Adipose tissue (tissue), 3 donors: ENCODE data around the gene ZFP91. TPM values are rescaled to one million over a fixed set of nuclear protein-coding genes. Genes with fewer than 3 reads are reported as not detected.
A peak's percentile ranks its signal among the peaks of the same experiment; 100 is the strongest.

Experiments
- H3K27ac ChIP-seq: one replicate; pipeline ENCODE4 v1.5.1; 2013; ENCODE audit warnings: low read depth, low read length
- WGBS, 3 donors: extraction: QIAGEN DNeasy Blood & Tissue Kit; methylation state at CpG; one replicate each; pipeline ENCODE4 v1.1.7; 2013; 5-methylcytosine and 5-hydroxymethylcytosine counted together
- polyA plus RNA-seq, 3 donors: library from polyadenylated mRNA; stranded (reverse); fragments of 200-250 nt; gene quantifications; one replicate each; pipeline ENCODE4 v1.2.3, GENCODE V29; 2013
- donor health status: healthy with polysubstance abuse.
- donor health status: Bipolar disorder and iron deficiency.
- donor health status: healthy.

ZFP91 gene
- polyA plus RNA-seq, 3 donors, result 10.8 to 31.7 (median 23.8) TPM

DNA sequence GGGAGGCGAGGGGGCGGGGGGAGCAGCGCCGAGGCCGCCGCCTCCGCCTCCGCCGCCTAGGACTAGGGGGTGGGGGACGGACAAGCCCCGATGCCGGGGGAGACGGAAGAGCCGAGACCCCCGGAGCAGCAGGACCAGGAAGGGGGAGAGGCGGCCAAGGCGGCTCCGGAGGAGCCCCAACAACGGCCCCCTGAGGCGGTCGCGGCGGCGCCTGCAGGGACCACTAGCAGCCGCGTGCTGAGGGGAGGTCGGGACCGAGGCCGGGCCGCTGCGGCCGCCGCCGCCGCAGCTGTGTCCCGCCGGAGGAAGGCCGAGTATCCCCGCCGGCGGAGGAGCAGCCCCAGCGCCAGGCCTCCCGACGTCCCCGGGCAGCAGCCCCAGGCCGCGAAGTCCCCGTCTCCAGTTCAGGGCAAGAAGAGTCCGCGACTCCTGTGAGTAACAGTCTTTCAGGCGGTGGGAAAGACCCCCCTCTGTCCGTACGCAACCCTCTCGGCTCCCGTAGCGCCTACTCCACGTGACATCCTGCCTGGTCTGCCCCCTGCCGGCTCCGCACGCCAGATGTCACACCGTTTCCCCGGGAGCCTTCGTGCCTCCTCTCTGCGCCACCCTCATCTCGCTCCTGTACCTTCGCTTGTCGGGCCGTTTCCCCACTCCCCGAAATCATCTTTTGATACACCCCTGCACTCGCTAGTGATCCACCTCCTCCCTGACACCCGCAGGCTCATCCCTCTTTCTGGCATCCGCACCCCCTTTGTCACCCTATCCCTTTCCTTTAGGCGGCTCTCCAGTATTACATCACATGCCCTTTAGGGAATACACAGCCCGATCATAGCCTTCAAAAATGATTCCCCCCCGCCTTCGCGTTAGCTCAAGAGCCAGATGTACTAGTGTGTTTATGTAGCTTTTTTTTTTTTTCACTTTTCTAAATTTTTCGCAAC lies 598 bp downstream of the ZFP91 start:
- peak overlapping the region; percentile 96 for H3K27ac ChIP-seq
- 1% methylated on average over 46 to 78 of the region's 78 CpGs for WGBS, 3 donors

DNA sequence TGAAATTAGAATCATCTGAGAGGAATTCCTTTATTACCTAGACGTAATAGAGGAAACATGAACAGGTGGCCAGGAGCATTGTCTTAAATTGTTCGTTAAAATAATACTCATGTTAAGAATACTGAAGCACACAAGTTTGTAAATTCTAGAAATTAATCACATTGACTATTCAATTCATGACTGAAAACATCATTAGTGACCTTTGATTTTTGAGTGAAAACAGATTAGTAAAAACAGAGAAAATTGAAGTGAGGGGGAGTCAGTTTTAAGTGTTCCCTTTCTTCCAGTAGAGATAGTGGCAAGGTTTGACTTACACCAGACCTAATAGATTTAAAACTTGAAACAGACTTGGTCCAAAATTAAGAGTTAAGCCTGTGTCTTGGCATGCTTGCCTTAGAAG lies 1.4 kb downstream of the ZFP91 start:
- H3K27ac ChIP-seq, result no peak overlapping the region
- WGBS, 3 donors, result 3 to 11% (median 4%) methylated on average over 2 of the region's 2 CpGs

DNA sequence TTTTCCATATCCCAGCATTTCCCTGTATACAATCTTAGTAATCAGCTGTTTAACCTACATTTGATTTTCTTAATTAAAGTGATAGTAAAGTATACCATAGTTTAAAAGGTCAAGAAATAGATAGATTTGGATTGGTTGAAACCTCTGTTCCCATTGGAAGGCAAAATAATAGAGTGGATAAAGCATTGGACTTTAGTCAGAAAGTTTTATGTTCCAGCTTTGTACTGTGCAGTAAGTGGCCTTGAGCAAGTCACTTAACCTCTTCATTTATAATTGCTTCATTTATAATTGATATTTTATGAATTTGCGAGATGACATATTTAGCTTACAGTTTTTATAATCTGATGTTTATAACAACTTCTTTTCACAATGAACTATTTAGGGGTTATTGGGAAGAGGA lies 3.6 kb downstream of the ZFP91 start:
- no peak overlapping the region for H3K27ac ChIP-seq
- 67 to 98% (median 94%) methylated on average over 1 of the region's 1 CpG for WGBS, 3 donors

DNA sequence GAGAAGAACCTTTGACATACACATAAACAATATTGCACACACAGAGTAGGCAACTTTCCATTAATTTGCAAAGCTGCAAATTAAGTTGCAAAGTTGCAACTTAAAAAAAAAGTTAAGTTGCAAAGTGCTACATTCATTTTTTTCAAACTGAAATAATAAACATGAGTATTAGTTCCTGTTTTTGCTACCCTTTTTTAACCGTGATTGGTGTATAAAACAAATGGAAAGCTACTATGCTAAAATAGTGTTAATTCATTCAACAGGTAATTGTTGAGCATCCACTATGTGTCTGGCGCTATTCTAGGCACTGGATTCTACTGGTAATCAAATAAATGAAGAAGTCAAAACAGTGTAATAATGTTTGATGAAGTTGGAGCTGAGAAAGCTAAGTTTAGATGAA lies 8.1 kb downstream of the ZFP91 start:
- WGBS, 3 donors, result 78 to 93% (median 80%) methylated on average over 2 of the region's 2 CpGs
- H3K27ac ChIP-seq, result no peak overlapping the region

DNA sequence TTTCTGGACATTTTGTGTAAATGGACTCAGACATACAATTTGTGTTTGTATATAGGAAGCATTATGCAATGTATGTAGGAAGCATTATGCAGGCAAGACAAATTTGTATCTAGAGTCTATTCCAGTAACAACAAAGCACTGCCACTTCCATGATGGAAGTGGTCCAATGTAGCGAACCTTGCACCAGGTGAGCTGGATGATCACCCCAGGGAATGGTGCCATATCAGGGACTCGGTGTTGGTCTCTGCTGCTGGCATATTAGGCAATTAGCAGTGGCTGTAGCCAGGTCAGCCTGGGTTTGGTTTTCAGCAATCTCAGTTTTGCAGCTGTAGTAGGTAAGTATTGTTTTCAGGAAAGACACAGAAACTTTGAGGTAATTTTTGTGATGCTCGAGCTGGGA lies 12.8 kb downstream of the ZFP91 start:
- no peak overlapping the region for H3K27ac ChIP-seq
- WGBS, 3 donors, result 69 to 96% (median 92%) methylated on average over 3 of the region's 3 CpGs

DNA sequence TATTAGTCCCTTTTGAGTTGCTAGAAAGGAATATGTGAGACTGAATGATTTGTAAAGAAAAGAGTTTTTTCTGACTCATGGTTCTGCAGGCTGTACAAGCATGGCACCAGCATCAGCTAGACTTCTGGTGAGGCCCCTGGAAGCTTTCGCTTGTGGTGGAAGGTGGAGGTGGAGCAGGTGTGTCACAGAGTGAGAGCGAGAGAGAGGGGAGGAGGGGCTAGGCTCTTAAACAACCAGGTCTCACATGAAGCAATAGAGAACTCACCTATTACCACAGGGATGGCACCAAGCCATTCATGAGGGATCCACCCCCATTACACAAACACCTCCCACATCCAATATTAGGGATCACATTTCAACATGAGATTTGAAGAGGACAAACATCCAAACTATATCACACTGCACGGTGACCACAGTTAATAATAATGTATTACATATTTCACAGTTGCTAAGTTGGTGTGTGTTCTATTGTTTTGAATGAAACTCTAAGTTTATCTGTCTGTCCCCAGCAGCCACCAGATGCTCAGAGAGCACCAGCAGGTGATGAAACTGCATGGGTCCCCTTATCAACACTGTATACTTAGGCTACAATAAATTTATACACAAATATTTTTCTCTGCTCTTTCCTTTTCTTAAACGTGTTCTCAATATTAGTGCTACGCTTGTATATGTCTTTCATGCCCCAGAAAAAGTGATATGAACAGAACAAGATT lies 14.1 kb downstream of the ZFP91 start:
- WGBS, 3 donors, result 72 to 91% (median 88%) methylated on average over 5 of the region's 5 CpGs

DNA sequence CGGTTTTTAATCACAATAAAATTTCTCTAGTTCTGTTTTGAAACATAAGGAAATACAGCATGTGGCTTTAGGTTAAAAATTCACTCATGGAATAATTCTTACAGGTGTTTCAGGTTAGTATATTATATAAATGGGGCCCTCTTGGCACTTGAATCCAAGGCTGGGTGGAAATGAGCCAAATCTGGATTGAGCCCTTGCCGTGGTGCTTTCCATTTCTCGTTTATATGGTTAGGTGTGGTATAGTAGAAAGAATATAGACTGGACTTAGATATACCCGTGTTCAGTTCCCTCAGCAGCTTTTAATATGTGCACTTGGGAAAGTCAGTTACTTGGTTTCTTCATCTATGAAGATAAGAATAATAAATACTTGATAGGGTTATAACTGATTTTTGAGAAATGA lies 16.0 kb downstream of the ZFP91 start:
- H3K27ac ChIP-seq, result no peak overlapping the region
- WGBS, 3 donors, result 49 to 93% (median 85%) methylated on average over 4 of the region's 4 CpGs

More for the DNA sequence above, 14.1 kb downstream of the ZFP91 start:
- no peak overlapping the region for H3K27ac ChIP-seq

DNA sequence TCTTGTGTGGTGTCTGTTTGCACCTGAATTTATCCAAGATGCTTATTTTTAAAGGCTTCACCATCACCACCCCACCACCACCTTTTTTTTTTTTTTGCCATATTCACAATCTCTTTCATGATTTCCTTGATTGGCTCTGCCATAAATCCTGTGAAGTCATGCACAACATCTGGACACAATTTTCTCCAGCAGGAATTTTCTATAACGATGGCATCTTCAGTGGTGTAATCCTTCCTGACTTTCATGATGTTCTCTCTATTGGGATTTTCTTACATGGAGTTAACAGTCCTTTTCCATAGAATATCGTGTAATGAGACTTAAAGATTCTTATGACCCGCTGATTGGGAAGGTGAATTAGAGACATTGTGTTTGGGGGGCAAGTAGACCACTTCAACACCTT lies 17.8 kb downstream of the ZFP91 start:
- no peak overlapping the region for H3K27ac ChIP-seq
- 86 to 92% (median 87%) methylated on average over 3 of the region's 3 CpGs for WGBS, 3 donors

DNA sequence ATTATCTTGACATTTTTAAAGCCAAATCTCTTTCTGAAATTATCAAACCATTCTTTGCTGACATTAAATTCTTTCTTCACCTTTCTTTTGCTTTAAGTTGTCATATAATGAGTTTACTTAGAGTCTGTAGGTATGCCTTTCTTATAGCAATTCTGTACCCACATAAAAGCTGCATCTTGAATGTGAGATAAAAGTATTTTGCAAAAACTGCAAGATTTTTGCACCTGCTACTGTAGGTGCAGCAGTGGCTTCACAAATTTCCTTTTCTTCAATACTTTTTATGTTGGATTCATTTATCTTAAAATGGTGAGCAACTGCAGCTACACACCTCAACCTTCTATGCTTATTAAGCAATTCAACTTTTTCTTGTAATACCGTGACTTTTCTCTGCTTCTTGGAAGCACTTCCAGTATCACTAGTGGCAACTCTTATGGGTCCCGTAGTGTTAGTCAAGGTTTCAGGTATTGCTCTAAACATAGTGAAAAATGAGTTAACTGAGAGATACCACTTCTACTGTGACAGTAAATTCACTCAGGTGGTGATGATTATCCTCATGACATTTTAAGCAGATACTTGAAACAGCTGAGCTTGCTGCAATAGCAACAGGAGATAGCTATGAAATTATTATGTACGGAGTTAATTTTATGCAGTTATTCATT lies 18.8 kb downstream of the ZFP91 start:
- H3K27ac ChIP-seq, result no peak overlapping the region
- WGBS, 3 donors, result 68 to 81% (median 79%) methylated on average over 3 of the region's 3 CpGs

DNA sequence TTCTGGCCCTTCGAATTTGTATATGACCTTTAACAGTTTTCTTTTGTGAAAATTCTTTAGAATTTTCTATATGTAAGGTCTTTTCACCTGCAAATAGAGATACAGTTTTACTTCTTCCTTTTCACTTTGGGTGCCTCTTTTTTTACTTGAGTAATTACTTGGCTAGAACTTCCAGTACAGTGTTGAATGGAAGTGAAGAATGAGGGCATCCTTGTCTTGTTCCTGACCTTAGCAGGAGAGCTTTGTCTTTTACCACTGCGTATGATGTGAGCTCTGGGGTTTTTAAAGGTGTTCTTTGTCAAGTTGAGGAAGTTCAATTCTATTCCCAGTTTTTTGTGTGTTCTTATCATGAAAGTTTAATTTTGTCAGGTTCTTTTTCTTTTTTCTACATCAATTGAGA lies 21.6 kb downstream of the ZFP91 start:
- H3K27ac ChIP-seq, result no peak overlapping the region
- WGBS, 3 donors, result 81 to 89% (median 86%) methylated on average over 2 of the region's 2 CpGs

DNA sequence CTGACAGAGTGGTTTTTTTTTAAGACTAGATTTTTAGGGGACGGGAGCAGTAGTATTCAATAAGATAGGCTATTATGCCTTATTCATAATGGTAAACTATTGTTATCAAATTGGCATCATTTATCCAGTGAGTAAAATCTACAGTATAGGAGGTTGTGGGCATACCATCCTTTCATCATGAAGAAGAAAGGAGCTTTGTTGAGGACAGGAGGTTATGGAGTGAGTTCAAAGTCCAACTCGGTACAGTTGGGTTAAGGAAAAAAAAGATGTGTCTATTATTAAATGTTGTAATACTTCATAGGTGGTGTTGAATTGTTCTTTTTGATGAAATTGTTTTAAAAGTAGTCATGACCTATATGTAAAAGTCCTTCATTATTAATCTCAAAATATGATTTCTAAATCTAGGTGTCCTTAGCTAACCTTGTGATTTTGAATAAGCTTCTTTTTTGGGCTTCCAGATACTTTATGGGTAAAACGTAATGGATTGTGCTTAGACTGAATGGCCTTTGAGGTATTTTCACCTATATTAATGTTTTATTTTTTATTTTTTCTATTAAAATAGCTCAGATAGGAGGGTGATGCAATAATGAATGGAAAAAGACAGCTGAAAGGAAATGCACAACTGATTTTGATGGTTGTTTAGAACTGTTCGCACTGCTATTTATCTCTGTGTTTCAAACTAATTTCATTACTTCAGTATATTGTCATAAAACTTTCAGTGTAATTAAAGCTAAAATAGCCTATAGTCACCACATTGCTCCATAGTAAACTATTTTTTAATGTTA lies 28.3 kb downstream of the ZFP91 start:
- no peak overlapping the region for H3K27ac ChIP-seq
- WGBS, 3 donors, result 83 to 94% (median 87%) methylated on average over 4 of the region's 4 CpGs

DNA sequence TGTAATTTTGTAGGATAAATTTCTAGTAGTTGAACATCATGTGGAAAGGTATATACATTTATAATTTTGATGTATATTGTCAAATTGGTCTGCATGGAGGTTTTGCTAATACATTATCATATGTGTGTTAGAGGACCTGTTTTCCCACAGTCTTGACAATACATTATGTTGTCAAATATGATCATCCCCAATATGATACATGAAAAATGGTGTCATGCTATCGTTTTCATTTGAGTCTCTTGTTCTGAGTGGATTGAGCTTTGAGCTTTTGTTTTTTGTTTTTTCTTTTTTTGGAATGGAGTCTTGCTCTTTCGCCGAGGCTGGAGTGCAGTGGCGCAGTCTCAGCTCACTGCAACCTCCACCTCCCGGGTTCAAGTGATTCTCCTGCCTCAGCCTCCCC lies 29.5 kb downstream of the ZFP91 start:
- no peak overlapping the region for H3K27ac ChIP-seq
- 89 to 98% (median 98%) methylated on average over 5 of the region's 5 CpGs for WGBS, 3 donors

DNA sequence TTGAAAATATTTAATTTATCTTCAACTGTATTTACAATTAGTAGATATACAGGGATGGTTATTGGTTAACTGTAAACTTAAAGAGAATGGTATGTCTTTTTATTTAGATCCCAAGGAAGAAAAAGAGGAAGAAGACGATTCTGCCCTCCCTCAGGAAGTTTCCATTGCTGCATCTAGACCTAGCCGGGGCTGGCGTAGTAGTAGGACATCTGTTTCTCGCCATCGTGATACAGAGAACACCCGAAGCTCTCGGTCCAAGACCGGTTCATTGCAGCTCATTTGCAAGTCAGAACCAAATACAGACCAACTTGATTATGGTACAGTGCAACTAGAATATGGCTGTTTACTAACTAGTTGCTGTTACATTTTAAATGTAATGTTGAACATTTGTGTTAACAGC lies 30.9 kb downstream of the ZFP91 start:
- 58 to 93% (median 74%) methylated on average over 8 of the region's 8 CpGs for WGBS, 3 donors
- no peak overlapping the region for H3K27ac ChIP-seq

DNA sequence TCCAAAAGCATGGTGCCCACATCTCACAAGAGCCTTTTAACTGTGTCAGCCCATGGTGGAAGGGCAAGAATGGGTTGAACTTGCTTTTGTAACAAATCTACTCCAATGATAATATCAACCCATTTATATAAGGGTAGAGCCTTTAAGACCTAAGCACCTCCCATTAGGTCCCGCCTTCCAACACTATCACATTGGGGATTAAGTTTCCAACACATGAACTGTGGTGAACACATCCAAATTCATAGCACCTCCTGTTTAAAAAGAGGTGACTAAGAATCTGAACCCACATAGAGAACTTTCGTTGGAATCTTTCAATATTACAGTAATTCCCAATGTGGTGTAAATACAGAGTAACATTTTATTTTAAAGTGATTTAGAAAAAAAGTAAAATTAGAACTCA lies 34.4 kb downstream of the ZFP91 start:
- WGBS, 3 donors, result 95 to 96% (median 96%) methylated on average over 2 of the region's 2 CpGs
- H3K27ac ChIP-seq, result no peak overlapping the region

DNA sequence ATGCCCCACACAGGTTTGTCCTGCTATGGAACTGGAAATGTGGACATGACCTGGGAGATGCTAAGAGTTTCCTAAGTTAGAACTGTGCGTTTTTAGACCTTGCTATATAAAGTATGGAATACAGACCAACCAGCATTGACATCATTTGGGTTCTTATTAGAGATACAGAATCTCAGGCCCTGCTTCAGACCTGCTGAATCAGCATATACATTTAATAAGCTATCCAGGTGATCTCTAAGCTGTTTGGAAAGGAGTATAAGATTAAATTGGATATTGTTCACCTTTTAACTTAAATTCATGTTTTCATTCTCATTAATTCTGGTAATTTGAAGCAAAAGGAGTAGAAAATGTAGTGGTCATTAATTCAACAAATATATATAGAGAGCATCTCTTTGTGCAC lies 36.7 kb downstream of the ZFP91 start:
- WGBS, 3 donors, result 92 to 97% (median 92%) methylated on average over 1 of the region's 1 CpG
- H3K27ac ChIP-seq, result no peak overlapping the region

DNA sequence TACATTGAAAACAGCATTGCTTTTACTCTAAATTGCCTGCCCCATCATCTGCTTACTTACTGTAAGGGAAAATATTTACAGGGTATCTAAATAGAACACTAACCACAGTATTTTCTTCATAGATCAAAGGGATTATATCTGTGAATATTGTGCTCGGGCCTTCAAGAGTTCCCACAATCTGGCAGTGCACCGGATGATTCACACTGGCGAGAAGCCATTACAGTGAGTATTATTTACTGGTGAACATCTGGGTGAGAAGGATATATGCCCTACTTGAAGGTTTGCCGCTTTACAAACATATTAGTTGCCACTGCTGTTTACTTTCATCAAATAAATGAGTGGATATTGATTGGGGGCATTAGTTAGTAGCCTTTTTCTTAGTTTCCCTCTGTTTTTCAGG lies 37.7 kb downstream of the ZFP91 start:
- WGBS, 3 donors, result 30 to 60% (median 55%) methylated on average over 4 of the region's 4 CpGs
- no peak overlapping the region for H3K27ac ChIP-seq

DNA sequence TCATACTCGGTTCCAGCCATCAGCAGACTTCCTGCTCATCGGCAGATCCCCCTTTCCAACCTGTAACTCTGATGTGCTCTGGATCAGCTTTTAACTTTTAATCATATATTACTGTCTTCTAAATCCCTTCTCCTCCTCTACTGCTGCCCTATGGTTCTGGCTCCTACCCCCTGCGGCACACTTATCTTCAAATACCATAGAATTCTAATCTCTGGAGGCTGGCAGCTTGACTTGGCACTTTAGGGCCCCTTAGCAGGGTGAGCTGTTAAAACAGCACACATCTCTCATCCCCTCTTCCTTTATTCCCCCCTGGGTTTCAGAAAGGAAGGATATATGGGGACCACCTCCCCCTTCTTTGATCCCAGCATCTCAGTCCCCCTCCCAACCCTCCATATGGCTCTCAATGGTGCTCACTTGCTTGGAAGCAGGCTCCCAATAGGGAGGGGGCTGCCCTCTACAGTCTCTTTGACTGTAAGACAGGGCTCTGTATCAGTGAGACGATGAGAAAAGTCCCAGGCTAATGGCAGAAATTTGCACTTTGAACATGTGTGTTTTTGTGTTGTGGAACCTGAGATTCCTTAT lies 39.2 kb downstream of the ZFP91 start:
- 55 to 85% (median 82%) methylated on average over 4 of the region's 4 CpGs for WGBS, 3 donors
- no peak overlapping the region for H3K27ac ChIP-seq

DNA sequence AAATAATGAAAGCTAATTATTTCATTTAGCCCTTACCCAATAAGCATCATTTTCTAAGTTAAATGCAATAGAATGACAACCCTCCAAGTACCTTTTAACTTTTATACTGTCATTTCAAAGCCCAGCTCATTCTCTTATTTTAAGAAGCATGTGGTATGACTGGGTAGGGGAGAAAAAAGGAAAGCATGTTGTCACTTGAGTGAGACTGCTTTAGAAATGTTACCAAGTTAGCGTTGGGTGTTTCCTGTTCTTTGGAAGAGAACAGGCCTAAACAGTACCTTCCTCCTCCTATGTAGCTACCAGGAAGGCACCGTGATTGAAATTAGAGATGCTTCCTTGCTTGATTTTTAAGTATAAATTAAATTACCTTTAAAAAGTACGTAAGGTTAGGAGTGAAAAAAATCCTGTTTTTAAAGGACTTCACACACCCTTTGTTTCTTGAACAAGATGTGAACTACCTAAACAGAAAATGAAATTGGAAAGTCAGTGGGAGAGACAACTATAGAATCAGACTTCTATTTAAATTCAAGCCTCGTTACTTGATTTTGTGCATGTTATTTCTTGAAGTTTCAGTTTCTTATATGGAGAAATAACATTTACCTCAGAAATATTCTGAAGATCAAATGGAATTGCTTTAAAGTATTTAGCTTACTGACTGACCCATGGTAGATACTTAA lies 42.9 kb downstream of the ZFP91 start:
- 85 to 90% (median 88%) methylated on average over 4 of the region's 4 CpGs for WGBS, 3 donors
- H3K27ac ChIP-seq, result no peak overlapping the region
